GM18508 (cell line): ENCODE results near the gene RASGRF2.

Source experiments
- ATAC-seq: cut with Tn5 transposase; IDR thresholded peaks from one replicate; pipeline ENCODE4 v1.9.1; 2021; ENCODE audit warnings: moderate number of reproducible peaks; ENCODE audit not compliant: insufficient read depth, unreplicated experiment

The RASGRF2 gene

DNA sequence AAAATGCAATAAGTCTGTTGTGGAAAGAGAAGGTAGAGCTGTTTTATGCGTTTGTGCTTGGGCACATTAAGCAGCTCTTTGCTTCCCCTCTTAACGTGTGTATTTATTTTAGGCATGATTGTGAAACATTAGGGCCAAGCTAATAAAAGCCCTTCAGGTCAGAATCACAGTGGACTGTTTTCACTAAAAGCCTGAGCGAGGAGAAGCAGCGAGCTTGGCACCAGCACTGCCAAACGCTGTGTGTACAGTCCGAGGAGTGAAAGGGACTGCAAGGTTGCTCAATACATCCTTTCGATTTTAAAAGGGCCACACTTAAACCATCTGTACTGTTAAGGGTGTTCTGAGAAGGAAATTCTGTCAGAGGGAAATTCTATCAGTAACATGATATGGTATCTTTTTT, 165.8 kb downstream of the RASGRF2 start:
- ATAC-seq, result no peak

DNA sequence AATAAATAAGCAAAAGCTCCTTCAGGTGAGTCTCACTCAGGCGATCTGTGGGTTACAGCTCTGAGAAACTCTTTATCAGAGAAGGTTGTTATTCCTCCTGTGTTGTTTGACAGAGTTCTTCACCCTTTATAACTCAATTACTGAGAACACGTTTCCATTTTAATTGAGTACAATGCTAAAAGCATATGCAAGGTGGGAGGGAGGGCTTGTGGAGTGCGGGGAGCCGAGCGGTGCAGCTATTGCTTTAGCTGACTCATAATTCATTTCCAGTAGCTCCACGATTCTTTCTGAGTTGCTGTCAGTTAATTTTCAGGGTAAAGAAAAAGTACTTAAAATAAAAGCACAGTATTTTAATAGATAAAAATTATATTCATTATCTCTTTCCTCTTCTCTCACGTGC, 168.3 kb downstream of the RASGRF2 start:
- no peak for ATAC-seq

DNA sequence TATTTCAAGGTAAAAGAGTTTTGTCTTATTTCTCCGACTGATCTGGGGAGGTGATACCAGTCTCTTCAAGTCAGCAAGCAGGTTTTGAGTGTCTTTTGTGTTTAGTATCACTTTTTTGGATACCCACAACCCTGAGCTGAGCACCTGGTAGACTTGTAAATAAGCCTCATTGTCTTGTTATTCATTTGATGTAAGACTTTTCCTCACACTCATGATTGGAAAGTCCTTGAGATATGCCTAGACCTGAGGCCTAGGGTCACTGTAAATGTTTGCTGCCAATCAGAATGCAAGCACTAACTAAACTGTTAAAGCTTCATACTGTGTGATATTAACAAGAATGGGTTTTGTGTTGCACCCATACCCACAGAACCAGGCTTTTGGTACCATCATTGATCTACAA, 172.2 kb downstream of the RASGRF2 start:
- no peak for ATAC-seq

DNA sequence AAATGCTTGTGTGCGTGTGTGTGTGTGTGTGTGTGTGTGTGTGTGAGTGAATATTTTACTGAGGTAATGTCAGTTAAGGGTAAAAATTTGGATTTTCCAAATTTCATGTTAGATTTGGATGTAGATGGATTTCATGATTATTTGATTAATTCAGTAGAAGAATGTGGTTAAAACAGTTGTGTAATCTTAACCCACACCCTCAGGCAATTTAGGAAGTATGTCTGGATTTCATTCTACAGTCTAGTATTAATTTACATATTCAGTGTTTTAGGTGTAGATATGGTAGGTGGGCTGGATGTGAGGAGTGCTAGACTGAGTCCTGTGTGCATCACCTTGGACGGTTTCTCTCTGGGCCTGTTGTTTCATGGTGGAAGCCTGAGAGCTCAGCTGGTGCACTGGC, 173.9 kb downstream of the RASGRF2 start:
- no peak for ATAC-seq

DNA sequence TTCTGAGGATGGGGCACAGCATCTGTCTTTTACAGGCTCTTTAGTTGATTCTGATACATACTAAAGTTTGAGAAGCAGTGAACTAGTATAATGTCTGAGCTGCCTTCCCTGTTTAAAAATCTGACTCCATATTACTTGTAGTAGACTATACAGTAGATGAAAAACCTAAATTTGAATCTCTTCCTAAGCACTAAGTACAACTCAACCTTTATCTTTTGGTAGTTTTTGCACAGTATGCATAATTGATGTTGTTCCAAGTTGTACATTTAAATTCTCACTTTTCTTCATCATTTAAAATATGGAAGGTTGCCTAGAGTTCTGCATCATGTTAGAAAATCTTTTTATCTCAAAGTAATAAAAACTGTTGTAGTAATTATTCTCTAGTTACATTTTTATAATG, 174.4 kb downstream of the RASGRF2 start:
- no peak for ATAC-seq

DNA sequence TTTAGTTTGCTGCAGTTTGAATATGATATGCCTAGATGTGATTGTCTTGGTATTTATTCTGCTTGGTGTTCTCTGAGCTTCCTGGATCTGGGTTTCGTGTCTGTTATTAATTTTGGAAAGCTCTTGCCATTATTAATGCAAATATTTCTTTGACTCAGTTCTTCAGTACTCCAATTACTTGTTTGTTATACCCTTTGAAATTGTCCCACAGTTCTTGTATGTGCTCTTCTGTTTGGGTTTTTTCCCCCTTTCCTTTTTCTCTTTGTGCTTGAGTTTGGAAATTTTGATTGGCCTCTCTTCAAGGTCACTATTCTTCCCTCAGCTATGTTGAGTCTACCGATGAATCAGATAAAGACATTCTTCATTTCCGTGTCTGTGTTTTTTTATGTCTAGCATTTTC, 176.4 kb downstream of the RASGRF2 start:
- ATAC-seq, result no peak

DNA sequence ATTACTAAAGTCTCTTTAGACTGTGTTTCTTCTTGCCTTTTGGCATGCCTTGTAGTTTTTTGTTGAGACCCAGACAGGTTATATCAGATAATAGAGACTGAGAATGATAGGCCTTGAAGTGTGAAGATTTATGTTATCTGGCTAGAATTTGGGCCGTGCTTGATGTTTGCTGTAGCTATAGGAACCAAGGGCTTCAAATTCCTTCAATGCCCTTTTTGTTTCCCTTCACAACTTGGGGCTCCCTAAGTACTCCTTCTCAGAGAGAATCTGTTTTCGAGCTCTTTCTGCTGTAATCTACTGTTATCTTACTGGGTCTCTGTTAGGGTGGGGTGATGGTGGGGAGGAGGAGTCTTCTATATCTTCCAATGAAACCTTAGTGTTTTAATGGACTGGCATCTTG, 177.7 kb downstream of the RASGRF2 start:
- ATAC-seq, result no peak

DNA sequence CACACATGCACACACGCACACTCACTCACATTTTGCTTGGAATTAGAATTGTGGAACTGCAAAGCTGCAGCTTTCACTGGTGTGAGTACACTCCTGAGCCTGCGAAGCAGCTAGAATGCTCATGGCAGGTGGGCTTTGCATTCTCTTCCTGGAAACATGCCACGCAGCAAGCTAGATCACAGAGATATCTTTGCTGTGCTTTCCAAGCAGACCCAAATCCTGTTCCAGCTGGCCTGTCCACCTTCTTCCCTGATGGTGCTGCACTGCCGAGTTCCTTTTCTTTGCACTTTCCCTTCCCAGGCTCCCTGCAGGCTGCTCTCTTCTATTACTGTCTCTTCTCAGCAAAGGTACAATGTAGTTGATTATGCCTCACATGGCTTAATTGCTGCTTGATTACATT, 180.3 kb downstream of the RASGRF2 start:
- no peak for ATAC-seq

DNA sequence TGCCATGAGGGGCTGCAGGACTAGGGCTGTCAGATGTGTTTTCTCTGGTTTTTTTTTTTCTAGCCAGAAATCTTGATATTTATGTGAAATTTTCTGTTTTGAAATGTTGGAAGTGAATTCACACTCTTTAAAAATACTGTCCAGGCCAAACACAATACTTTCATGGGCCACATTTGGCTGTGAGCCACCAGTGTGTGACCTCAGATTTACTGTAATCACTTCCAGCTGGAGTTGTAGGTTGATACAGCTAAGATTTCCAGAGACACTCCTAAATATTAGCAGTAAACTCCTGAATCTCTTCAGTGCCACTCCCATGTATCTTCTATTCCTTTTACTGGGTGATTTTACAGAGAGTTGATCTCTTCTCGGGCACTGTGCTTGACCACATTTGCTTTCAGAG, 180.8 kb downstream of the RASGRF2 start:
- no peak for ATAC-seq

DNA sequence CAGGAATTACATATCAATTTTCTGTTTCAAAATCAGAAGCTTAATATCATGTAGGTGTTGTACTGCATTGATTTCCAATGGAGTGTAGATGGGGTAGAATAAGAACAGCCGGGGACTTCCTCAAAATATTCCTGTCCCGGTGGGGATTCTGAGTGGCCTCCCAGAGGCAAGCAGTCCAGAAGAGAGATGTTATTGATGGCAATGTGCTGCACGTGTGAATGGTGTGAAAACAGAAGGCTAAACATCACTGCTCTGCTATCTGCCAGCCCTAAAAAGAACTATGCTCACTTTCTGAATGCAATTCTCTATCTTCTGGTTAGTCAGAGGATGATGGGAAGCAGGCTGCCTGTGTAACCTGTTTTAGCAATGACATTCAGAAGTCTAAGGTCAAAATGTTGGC, 181.9 kb downstream of the RASGRF2 start:
- no peak for ATAC-seq

DNA sequence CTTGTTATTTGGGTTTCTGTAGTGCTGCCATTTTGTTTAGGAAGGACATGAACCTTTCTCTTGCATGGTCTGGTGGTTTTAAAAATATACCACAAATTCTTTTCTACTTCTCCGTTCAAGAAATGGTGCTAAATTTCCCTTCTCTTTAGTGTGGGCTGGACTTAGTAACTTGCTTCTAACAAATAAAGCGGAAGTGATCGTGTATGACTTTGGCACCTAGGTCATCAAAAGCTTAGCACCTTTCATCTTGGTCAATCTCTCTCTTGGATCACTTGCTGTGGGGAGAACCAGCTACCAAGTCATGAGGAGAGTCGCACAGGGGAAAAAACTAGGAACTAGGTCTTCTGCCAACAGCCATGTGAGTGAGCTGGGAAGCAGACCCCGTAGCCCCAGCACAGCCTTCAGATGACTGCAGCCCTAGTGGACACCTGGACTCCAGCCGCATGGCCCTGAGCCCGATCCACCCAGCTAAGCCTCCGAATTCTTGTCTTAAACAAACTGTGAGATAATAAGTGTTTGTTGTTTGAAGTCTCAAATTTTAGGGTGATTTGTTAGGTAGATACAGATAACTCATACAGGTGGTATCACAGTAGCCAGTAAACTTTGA, 185.3 kb downstream of the RASGRF2 start:
- ATAC-seq, result no peak

DNA sequence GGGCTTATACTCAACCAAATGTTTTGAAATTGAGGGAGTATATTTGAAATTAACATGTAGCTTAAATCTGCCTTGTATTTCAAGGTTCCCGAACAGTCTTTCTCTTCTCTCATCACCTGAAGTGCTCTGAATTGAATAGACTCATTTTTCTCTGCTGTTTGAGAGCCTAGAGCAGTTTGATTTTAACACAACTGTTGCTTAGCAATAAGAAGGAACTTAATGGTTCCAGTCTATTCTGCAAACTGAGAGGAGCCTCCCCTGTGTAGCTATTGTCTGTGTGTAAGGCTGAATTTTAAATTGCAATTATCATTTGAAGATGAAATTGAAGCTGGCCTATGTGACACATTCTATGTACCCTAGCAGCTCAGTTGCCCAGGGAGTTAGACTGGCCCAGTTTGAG, 185.9 kb downstream of the RASGRF2 start:
- no peak for ATAC-seq

DNA sequence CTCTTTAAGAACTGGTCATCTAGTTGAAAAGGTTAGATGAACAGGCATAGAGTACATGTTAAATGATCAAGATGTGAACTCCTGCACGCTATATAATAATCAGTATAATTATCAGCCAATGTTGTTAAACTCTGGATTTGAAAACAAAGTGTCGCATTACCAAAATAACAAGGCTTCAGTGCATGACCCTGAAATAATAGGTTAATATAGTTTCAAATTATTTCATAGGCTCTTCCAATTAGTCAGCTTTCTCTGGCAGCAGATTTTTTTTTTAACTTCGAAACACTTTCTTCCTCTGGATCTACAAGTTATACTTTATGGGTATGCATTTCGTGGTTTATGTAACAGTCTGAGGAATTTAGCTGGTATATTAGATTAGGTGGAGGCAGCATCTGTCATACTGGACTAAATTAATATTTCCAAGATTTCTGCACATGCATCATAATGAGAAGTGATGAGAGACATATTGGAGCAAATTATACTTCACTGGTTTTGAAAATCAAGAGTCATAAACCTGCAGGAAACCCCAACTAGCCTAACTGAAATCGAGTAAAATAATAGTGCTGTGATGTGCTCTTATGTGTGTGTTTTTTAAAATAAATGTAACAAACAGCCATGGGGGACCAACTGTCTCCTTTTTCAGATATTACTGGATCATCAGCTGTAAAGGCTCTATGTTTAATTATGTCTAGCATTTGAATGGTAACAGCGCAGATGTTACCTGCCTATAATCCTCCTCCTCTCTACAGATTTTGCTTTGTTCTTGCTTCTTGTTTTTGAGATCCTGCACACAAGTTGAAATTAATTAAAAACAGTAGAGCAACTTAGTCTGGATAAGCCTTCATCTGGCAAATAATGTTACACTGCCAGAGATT, 187.1 kb downstream of the RASGRF2 start:
- ATAC-seq, result no peak

DNA sequence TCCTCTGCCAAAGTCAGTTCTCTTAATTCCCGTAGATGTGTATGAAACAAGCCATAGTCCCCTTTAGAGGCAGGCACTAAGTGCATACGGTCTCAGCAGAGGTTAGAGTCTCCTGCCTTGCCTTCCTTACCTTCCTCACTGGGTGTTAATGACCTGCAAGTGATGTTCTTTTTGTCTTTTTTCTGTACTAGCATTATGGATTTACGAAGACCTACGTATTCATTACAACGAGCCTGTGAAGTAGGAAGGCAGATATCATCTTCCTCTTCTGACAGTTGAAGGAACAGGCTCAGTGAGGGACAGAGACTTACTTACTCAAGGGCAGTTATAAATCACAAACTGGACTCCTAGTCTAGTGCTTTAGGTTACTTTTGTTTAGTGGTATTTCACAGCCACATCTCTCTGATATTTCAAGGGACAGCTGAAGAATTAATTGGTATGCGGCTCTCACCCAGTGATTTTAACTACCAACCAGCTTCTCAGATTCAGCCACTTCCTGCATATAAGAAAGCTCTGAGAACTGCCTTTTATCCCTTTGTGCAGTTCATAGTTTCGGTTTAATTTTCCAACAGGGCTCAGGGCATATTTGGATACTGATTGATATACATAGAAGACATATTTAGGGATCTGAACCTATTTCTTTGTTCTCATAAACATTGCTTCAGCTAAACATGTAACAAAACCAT, 187.9 kb downstream of the RASGRF2 start:
- ATAC-seq, result no peak

DNA sequence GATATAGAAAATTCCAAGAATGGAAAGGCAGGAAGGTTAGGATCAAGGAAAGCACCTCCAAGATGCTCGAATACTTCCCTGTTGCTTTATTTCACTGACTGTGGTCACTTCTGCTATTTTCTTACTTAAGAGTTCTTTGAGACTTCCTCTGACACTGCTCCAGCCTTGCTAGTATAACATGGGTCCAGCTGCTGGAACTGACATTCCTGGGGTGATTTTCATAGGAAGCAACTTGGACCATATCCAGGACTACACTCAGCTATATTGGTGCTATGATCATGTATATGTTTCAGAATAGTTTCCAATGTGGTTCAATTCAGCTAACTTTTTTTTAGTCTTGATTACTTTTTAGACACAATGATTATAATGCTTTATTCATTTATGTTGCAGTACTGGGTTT, 191.4 kb downstream of the RASGRF2 start:
- no peak for ATAC-seq

DNA sequence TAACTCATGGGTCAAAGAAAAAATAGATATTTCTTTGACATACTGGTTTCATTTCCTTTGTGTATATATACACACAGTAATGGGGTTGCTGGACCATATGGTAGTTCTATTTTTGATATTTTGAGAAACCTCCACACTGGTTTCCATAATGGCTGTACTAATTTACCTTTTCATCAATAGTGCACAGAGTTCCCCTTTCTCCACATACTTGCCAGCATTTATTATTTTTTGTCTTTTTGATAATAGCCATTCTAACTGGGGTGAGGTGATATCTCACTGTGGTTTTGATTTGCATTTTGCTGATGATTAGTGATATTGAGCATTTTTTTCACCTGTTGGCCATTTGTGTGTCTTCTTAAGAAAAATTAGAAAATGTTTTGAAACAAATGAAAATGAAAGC, 194.6 kb downstream of the RASGRF2 start:
- ATAC-seq, result no peak

DNA sequence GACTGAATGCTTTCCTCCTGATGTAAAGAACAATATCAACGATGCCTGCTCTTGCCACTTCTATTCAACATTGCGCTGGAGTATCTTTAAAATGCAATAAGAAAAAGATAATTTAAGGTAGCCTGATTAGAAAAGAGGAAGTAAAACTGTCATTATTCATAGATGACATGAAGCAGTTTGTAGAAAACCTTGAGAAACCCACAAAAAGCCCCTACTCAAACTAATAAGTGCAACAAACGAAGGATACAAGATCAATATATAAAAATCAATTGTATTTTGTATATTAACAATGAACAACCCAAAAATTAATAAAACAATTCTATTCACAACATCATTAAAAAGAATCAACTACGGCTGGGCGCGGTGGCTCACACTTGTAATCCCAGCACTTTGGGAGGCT, 196.6 kb downstream of the RASGRF2 start:
- ATAC-seq, result no peak

DNA sequence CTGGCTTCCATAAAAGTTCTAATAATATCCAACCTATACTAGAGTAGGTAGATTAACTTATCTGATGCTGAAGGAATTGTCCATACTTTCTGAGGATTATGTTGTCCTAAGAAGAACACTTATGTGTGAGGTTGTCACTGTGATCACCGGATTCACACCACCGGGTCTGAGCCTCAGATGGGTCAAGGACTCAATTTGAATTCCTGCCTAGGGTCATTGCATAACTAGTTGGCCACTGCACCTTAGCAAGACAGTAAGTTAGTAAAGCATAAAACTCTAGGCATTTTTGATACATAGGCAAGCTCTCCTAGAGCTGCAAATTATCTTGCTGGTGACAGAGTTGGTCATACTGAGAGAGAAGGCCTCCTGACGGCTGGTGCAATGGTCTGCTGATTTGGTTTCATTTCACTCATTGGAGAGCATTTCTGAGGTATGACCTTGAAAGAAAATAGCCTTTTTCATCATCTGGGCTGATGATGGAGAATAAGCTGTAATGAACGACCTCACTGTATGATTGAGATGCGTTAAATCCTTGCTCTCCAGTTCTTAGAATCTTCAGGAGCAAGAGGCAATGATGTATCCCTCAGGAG, 200.9 kb downstream of the RASGRF2 start:
- peak; percentile 83 for ATAC-seq

DNA sequence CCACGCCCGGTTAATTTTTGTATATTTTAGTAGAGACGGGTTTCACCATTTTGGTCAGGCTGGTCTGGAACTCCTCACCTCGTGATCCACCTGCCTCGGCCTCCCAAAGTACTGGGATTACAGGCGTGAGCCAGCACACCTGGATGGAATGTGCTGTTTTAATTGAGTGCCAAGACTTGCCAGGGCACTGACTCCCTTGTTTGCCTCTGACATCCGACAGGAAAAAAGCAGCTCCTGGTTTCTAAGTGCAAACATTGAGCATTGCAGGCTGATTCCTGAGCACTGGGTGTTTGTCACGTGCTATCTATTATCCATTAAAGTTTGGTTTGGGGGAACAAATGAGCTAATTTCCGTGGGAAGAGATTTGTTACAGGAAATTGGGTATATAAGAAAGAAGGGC, 202.3 kb downstream of the RASGRF2 start:
- no peak for ATAC-seq

DNA sequence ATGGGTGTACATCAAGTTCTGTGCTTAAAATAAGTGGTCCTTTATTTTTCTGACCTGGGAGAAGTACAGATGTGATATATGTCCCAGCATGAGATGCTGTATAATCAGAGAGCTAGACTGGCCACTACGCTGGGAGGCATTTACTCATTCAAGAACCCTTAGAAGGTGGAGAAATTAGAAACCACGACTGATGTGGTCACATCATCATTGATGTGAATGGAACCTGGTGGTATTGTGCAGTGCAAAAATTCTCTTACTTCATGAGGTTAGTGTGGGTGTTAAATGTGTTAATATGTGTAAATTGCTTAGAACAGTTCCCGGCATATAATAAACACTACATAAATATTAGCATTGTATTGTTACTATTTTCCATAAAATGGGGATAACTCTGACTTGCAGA, 203.5 kb downstream of the RASGRF2 start:
- no peak for ATAC-seq

DNA sequence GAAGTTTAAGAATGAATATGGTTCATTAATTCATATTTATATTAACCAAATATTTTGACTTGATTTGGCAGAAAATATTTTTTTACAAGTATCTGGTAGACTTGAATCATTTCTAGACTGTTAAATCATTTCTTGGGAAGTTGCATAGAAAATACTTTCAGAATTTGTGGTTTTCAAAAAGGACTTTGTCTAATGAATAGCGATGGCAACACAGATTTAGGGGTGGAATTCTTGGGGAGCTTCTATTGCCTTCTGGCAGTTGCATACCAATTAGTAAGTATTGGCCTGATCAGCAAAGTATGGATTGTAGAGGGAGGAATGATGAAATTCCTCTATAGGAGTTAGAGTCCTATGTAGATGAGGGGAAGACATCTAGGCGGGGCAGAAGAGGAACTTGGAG, 204.3 kb downstream of the RASGRF2 start:
- ATAC-seq, result no peak
